ENCODE results near the gene PPP1R9B.

PPP1R9B gene

DNA sequence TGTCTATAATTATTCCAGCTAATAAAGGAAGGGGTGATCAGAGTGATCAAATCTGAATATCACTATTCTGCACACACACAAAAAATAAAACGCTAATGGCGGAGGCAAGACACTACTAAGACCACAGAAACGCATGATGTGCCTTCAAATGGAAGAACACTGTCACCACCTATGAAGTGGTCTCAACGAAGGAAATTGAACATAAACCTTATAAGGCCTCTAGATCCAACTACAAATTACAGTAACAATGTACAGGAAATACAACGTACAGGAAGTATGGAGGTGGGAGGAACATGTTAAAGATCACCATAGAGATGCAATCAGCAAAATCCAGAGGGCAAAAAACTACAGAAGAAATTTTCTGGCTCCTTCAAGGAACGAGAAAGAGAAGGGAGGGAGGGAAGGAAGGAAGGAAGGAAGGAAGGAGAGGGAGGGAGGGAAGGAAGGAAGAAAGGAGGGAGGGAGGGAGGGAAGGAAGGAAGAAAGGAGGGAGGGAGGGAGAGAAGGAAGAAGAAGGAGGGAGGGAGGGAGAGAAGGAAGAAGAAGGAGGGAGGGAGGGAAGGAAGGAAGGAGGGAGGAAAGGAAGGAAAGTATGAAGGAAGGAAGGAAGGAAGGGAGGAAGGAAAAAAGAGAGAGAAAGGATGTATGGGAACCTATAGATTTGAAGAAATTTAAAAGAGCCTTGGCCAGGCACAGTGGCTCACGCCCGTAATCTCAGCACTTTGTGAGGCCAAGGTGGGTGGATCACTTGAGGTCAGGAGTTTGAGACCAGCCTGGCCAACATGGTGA, 12.2 kb upstream of the PPP1R9B start:
- H3K4me1 ChIP-seq (ENCODE audit: insufficient read depth, low read length): peaks cover 6% of the 10 kb centered on the region; the same call in 1 of the 2 replicates
- no peaks in the 10 kb centered on the region for H3K36me3 ChIP-seq (ENCODE audit: insufficient read depth, low read length)
- H3K9me3 ChIP-seq (ENCODE audit: control insufficient read depth, insufficient read depth, low read length): no peaks in the 10 kb centered on the region
- H3K9ac ChIP-seq (ENCODE audit: low read depth, low read length): no peak overlapping the region

DNA sequence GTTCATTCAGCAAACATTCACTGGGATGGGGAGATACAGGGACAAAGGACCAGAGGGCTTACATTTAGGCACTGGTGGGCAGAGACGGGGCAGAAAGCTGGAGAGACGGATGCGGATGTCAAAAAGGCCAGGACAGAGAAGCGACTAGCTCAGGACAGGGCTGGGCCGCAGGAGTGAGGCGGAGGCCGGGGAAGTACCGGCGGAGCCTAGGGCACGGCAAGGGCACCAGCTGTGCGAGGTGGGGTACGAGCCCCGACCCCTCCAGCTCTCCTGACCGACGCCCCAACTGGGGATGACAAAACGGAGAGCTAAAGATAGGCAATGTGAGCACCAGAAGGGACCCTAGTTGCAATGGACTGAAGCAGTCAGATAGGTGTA, 11.4 kb upstream of the PPP1R9B start:
- H3K9ac ChIP-seq (ENCODE audit: low read depth, low read length): peak overlapping the region; percentile 27; the same call in 1 of the 2 replicates
- peaks cover 6% of the 10 kb centered on the region; the same call in 1 of the 2 replicates for H3K4me1 ChIP-seq (ENCODE audit: insufficient read depth, low read length)

DNA sequence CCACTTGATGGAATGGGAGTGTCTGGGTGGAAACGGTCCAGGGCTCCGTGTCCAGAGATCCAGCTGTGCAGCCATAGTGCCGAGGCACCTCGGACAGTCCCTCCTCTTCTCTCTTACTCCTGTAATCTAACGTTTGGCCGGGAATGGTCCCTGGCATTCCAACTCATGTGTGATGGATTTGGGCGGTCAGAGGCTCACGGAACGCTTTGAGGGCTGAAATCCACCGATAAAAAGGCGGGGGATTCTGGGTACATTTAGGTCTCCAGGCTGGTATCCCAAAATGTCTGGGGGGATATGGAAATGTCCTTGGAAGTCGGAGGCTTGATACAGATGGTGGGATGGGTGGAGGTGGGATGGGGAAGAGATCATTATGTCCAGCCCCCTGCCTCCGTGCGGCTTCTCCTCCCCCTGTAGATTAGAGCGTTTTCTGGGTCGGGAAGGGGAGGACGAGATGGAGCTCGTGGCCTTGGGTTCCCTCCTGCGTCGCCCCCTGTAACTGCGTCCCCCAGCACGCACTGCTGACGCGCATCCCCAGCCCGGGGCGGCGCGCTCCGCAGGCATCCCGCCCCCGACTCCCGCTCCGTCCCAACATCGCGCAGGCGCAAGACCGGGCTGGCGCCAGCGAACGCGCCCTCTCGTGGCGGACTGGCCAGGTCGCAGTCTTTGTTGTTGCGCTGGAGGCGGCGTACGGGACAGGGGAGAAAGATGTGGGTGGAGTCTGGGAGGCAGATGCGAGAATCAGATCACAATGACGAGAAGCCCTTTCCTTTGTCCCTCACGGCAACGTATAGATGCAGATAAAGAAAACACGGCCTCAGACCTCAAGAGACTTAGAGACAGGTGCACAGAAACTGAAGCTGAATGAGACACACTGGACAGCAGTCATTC, 10.8 kb upstream of the PPP1R9B start:
- no peaks in the 10 kb centered on the region for H3K36me3 ChIP-seq (ENCODE audit: insufficient read depth, low read length)
- H3K9ac ChIP-seq (ENCODE audit: low read depth, low read length): peak overlapping the region; percentile 61
- H3K9me3 ChIP-seq (ENCODE audit: control insufficient read depth, insufficient read depth, low read length): no peaks in the 10 kb centered on the region
- H3K4me1 ChIP-seq (ENCODE audit: insufficient read depth, low read length): peaks cover 6% of the 10 kb centered on the region; the same call in 1 of the 2 replicates

More for the DNA sequence above, 11.4 kb upstream of the PPP1R9B start:
- Histone ChIP-seq H3K9me3 (ENCODE audit: control insufficient read depth, insufficient read depth, low read length) (no peaks in the 10 kb centered on the region), H3K36me3 (ENCODE audit: insufficient read depth, low read length) (no peaks in the 10 kb centered on the region)

DNA sequence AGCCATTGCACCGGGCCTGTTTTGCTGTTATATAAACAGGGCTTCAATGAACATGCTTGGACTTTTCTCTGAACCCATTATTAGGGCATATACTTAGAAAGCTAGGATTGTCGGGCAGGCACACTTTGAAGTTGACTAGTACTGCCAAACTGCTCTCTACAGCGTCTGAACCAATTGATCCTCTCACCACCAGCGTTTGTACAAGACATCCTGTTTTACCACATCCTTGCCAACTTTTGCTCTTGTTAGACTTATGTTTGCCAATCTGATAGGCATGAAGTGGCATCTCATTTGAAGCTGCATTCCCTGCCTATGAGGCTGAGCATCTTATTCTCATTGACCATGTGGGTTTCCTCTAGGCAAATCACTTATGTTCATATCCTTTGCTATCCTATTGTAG, 7.4 kb upstream of the PPP1R9B start:
- Histone ChIP-seq H3K4me1 (ENCODE audit: insufficient read depth, low read length) (peaks cover 14% of the 10 kb centered on the region; the same call in 1 of the 2 replicates), H3K9ac (ENCODE audit: low read depth, low read length) (no peak overlapping the region), H3K36me3 (ENCODE audit: insufficient read depth, low read length) (no peaks in the 10 kb centered on the region), H3K9me3 (ENCODE audit: control insufficient read depth, insufficient read depth, low read length) (no peaks in the 10 kb centered on the region)

DNA sequence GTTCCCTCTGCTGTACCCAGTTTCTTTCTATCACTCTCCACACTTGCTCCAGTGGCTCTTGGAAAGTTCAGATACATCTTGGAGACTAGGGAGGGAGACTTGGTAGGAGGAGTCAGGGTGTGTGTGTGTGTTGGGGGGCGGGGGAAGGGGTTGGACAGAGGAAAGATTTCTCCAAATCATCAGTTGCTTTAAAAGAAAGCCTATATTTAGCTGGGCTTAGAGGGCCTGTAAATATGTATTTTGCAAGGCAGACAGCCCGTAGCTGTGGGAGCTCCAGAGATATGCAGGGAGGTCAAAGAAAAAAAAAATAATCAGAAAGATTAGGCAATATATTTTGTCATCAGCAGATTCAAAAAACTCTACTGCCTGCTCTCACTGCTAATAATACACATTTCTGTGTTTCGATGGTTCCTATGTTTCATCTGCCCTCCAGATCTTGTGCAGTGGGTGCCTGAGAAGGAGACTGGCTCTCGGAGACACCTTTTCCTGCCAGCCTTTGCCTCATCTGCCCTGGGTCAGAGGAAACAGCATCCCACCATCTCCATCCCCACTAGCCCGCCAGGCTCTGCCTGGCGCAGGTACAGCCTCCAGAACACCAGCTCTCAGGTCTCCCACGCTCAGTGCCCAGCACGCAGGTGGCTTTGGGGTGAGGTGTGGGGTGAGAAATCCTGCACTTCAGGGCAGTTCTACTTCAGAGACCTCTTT, 4.8 kb upstream of the PPP1R9B start:
- Histone ChIP-seq H3K9ac (ENCODE audit: low read depth, low read length) (no peak overlapping the region), H3K36me3 (ENCODE audit: insufficient read depth, low read length) (no peaks in the 10 kb centered on the region), H3K9me3 (ENCODE audit: control insufficient read depth, insufficient read depth, low read length) (no peaks in the 10 kb centered on the region), H3K4me1 (ENCODE audit: insufficient read depth, low read length) (peaks cover 14% of the 10 kb centered on the region)

DNA sequence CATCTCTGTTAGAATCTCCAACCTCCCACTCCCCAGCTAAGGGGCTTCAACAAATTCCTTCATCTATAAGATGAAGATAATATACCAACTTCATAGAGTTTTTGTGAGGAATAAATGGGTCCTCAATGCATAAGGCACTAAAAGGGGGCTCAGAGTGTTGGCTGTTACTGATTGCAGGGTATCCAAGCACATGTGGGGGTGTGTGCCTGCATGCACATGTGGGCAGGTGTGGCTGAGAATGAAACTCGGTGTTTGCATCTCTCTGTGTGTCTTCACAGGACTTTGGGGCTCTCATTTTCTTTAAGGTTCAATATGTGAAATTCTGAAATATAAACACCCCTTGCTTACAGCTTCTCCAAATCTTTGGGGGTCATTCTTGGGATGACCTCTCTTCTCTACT, 4.1 kb upstream of the PPP1R9B start:
- H3K36me3 ChIP-seq (ENCODE audit: insufficient read depth, low read length): no peaks in the 10 kb centered on the region
- H3K4me1 ChIP-seq (ENCODE audit: insufficient read depth, low read length): peaks cover 14% of the 10 kb centered on the region
- H3K9me3 ChIP-seq (ENCODE audit: control insufficient read depth, insufficient read depth, low read length): no peaks in the 10 kb centered on the region
- no peak overlapping the region for H3K9ac ChIP-seq (ENCODE audit: low read depth, low read length)

DNA sequence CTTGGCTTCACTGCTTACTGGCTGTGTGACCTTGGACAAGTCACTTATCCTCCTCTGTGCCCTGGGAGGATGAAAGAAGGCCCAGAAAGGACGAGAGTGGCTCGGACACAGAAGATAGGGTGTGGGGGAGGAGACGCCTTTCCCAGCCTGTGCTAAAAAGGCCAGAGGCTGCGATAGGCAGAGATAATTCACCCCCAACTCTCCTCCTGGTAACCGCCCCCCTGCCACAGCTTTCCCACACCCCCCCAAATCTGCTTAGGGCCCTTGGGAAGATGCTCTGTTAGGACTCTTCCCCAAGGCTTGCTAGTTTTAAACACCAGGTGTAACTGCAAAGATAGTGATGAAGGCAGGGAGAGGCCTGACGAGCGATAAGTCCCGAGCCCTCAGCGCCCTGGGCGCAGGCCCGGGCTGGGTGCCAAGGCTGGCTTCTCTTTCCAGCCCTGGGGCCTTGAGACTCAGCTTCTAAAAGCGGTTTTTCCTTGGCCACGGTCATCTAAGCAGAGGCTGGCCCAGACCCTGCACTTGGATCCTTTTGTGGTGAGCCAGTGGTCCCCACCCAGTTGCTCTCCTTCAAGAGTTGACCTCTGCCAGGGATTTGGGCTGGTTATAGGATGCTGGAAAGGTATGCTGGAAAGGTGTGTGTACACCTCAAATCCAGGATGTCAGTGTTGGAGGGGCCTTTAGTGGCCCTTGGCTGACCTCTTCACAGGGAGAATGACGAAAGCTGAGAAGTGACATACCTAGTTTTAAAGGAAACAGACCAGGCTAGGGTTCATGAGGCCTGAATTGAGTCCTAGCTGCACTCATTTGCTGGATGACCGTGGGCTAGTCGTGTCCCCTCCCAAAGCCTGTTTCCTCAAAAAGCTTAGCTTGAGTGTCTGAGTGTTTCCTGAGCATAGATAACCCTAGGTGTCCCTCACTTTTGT, 3.4 kb upstream of the PPP1R9B start:
- no peaks in the 10 kb centered on the region for H3K36me3 ChIP-seq (ENCODE audit: insufficient read depth, low read length)
- H3K9ac ChIP-seq (ENCODE audit: low read depth, low read length): no peak overlapping the region
- no peaks in the 10 kb centered on the region for H3K9me3 ChIP-seq (ENCODE audit: control insufficient read depth, insufficient read depth, low read length)
- H3K4me1 ChIP-seq (ENCODE audit: insufficient read depth, low read length): peaks cover 14% of the 10 kb centered on the region

DNA sequence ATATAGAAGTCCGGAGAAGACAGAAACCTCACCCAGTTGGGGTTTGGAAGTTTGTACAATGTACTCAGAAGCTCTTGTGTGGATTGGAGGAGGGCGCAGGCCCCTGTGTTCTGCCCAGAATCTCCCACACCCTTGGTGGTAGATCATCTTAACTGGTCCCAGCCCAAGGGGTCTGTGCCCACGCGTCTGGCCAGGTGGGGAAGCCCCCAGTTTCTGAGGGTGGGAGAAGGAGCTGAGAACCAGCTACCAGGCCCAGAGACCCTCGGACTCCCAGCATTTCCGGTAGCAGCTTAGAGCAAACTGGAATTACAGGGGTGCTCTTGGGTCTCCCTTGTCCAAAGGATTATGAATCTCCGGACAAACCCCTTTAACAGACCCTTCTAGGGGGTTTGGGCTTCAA, 2.3 kb upstream of the PPP1R9B start:
- Histone ChIP-seq H3K9me3 (ENCODE audit: control insufficient read depth, insufficient read depth, low read length) (no peaks in the 10 kb centered on the region), H3K9ac (ENCODE audit: low read depth, low read length) (no peak overlapping the region), H3K36me3 (ENCODE audit: insufficient read depth, low read length) (no peaks in the 10 kb centered on the region), H3K4me1 (ENCODE audit: insufficient read depth, low read length) (peaks cover 14% of the 10 kb centered on the region)

DNA sequence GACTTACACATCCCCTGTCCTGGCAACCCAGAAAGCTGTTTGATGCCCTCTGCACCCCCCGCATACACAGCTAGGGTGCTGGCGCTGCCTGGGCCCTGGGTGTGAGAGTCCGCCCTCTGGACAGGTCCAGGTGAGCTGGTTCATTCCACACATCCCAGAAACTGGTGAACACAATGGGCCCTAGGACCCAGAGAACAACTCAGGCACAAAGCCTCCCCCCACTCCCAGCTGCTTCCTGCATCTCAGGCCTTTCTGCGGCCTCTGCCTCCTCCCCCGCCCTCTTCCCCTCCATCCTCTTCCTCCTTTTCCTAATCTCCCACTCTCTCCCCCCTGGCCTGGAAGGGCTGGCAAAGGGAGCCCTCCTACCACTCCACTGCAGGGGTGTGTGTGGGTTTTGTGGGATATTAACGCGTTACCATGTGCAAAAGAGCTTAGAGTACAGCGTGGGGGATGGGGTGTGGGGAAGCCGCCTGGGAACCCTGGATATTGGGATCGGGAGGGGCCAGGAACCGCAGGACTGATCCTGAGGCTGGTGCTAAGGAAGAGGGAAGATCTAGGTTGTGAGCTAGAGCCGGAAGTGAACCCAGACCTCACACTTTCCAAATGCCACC, 1.6 kb upstream of the PPP1R9B start:
- no peaks in the 10 kb centered on the region for H3K9me3 ChIP-seq (ENCODE audit: control insufficient read depth, insufficient read depth, low read length)
- peak overlapping the region; percentile 54 for H3K9ac ChIP-seq (ENCODE audit: low read depth, low read length)
- no peaks in the 10 kb centered on the region for H3K36me3 ChIP-seq (ENCODE audit: insufficient read depth, low read length)
- H3K4me1 ChIP-seq (ENCODE audit: insufficient read depth, low read length): peaks cover 19% of the 10 kb centered on the region

DNA sequence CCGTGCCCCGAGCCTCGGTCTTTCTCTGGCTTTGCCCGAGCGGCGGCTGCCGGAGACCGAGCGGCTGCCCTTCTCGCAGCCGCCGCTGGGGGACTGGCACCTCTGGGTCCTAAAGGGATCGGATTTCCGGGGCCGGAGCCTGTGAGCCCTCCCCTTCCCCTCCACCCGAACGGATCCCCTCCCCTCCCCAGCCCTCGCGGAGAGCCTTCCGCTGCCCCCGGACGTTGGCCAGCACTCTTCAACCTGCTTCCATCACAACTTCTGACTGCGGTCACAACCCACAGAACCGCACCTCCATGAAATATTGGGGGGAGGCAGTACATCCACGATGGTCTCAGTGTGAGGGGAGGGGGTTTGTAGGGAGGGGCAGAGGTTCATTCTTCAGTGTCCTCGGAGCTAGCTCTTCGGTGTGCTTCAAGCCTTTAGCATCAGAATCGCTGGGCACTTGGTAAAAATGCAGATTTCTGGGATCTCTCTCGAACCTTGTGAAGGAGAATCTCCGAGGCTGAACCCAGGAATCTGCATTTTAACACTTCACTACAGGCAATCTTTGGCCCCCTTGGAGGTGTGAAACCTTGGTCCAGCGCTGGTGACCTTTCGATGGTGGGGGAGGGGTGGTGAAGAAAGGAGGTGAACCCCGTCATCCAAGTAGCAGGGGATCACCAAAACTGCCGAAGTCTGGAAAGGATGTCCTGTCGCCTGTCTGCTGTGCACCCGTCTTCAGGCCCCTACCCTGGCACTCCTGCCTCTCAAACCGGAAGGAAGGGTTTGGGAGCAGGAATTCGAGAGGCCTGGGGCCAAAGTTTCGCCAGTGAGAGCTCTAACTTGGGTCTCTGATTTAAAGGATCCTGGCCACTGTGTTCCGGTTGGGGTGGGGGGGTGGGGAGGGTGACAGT, 812 bp upstream of the PPP1R9B start:
- peaks cover 19% of the 10 kb centered on the region for H3K4me1 ChIP-seq (ENCODE audit: insufficient read depth, low read length)
- H3K9me3 ChIP-seq (ENCODE audit: control insufficient read depth, insufficient read depth, low read length): no peaks in the 10 kb centered on the region
- H3K36me3 ChIP-seq (ENCODE audit: insufficient read depth, low read length): no peaks in the 10 kb centered on the region
- H3K9ac ChIP-seq (ENCODE audit: low read depth, low read length): peak overlapping the region; percentile 54

DNA sequence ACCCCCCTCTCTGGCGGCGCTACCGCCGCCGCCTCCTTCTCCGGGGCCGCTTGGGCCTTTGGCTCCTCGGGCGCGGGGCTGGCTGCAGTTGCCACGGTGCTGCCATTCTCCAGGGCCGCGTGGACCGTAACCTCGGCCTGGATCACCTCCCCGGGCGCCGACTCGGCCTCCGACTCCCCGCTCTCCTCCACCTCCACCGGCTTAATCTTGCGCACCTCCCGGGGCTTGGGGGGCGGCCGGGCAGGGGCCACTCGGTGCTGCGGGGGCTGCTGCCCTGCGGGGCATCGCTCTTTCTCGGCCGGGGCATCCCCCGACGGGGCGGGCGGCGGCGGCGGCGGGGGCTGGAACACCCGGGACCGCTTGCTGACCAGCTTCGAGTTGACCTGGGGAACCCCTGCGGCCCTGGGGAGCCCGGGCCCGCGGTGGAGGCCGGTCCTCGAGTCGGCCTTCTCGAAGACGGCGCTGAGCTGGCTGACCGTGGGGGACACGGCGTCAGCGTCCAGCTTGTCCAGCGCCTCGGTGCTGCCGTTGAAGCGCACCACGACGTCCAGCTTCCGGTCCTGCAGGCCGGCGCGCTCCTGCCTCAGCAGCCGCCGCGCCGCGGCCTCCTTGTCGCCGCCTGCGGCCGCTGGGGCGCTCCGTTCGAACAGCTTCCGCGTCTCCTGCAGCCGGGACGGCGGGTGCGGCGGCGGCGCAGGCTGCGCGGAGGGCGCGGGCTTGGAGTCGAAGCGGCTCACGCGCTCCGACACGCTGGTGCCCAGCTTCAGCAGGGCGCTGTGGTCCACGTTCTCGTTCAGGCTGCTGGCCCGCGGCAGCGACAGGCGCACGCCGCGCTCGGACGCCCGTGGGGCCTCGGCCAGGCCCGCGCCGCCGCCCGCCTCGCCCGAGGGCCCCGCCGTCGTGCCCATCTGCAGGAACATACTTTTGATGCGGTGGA, 792 bp downstream of the PPP1R9B start:
- Histone ChIP-seq H3K36me3 (ENCODE audit: insufficient read depth, low read length) (no peaks in the 10 kb centered on the region), H3K9ac (ENCODE audit: low read depth, low read length) (peak overlapping the region; percentile 54), H3K4me1 (ENCODE audit: insufficient read depth, low read length) (peaks cover 11% of the 10 kb centered on the region), H3K9me3 (ENCODE audit: control insufficient read depth, insufficient read depth, low read length) (no peaks in the 10 kb centered on the region)

DNA sequence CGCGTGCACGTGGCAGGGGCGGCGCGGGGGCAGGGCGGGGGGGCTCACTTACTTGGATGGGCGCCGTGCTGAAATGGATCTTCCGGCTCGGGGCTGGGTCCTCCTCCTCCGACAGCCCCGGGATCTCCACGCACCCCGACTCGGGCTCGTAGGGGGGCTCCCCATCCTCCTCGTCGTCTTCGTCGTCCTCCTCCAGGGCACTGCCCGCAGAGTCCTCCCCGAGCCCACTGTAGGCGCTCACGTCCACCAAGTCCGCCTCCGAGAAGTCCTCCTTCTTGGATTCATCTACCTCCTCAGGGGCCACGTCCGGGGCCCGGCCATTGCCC, 1.4 kb downstream of the PPP1R9B start:
- H3K9ac ChIP-seq (ENCODE audit: low read depth, low read length): peak overlapping the region; percentile 54
- H3K36me3 ChIP-seq (ENCODE audit: insufficient read depth, low read length): no peaks in the 10 kb centered on the region
- peaks cover 11% of the 10 kb centered on the region for H3K4me1 ChIP-seq (ENCODE audit: insufficient read depth, low read length)
- H3K9me3 ChIP-seq (ENCODE audit: control insufficient read depth, insufficient read depth, low read length): no peaks in the 10 kb centered on the region

All from ES-I3 (cell line).